IMR-90 (cell line): Measurements from ENCODE around the gene CD6. TPM values are rescaled to one million over a fixed set of nuclear protein-coding genes. Genes with fewer than 3 reads are reported as not detected.

Source experiments
- ATAC-seq: fragments of 200-7000 bp; cut with Tn5 transposase; 2 replicates; pipeline ENCODE4 v1.9.1; 2020; ENCODE audit warnings: low read depth, mild to moderate bottlenecking, moderate library complexity
- BruUV-seq: library from RNA; stranded (reverse); fragments of 400-500 nt; replicated peaks from 2 replicates; lab custom pipeline; 2021; lab: Mats Ljungman, UMichigan
- CTCF ChIA-PET: fragments of 300-600 bp; formaldehyde crosslinking; extraction: SDS; loops from one replicate; lab custom pipeline; 2021; ENCODE audit warnings: antibody characterized with exemption; lab: Yijun Ruan, JAX
- POLR2A ChIA-PET: fragments of 300-600 bp; sonication (Branson Sonifier 250); formaldehyde crosslinking; loops from one replicate; lab custom pipeline; 2022; ENCODE audit warnings: antibody characterized with exemption; ENCODE audit not compliant: unreplicated experiment; lab: Charles Lee
- DNase-seq: peaks from one replicate; pipeline ENCODE4 v3.0.0; 2013
- H2AFZ ChIP-seq: replicated peaks from 2 replicates; pipeline ENCODE3; 2013; ENCODE audit warnings: low read length, mild to moderate bottlenecking; ENCODE audit not compliant: poor library complexity
- H2AK5ac ChIP-seq: 2 replicates; pipeline ENCODE4 v1.6.1; 2013; ENCODE audit warnings: low read depth, low read length, inconsistent platforms
- H2AK9ac ChIP-seq: replicated peaks from 2 replicates; pipeline ENCODE3; 2013; ENCODE audit warnings: mild to moderate bottlenecking, low read depth, low read length, moderate library complexity; ENCODE audit not compliant: poor library complexity
- H2BK120ac ChIP-seq: 2 replicates; pipeline ENCODE4 v1.6.1; 2013; ENCODE audit warnings: low read depth, low read length, inconsistent platforms
- H2BK15ac ChIP-seq: 3 replicates; pipeline ENCODE4 v1.6.1; 2013; ENCODE audit warnings: low read depth, low read length, inconsistent platforms
- H2BK20ac ChIP-seq: 2 replicates; pipeline ENCODE4 v1.6.1; 2013; ENCODE audit warnings: low read depth, mild to moderate bottlenecking, inconsistent platforms, low read length, moderate library complexity
- H2BK5ac ChIP-seq: 2 replicates; pipeline ENCODE4 v1.6.1; 2013; ENCODE audit warnings: mild to moderate bottlenecking, low read depth, low read length, inconsistent platforms; ENCODE audit not compliant: poor library complexity, severe bottlenecking
- H3K14ac ChIP-seq: replicated peaks from 2 replicates; pipeline ENCODE4 v1.6.1; 2013; ENCODE audit warnings: low read depth, low read length, inconsistent platforms
- H3K18ac ChIP-seq: 2 replicates; pipeline ENCODE4 v1.6.1; 2013; ENCODE audit warnings: low read depth, low read length, control low read depth
- H3K23ac ChIP-seq: 2 replicates; pipeline ENCODE4 v1.6.1; 2013; ENCODE audit warnings: low read depth, low read length, inconsistent platforms
- H3K27ac ChIP-seq: 2 replicates; pipeline ENCODE4 v1.5.1; 2013; ENCODE audit warnings: mild to moderate bottlenecking, control low read depth, low read length; ENCODE audit not compliant: insufficient read depth
- H3K27me3 ChIP-seq: 2 replicates; pipeline ENCODE4 v1.6.1; 2013; ENCODE audit warnings: low read length; ENCODE audit not compliant: control insufficient read depth, insufficient read depth
- H3K36me3 ChIP-seq: 2 replicates; pipeline ENCODE4 v1.6.1; 2013; ENCODE audit warnings: low read length, mixed read lengths; ENCODE audit not compliant: control insufficient read depth, insufficient read depth
- H3K4ac ChIP-seq: 2 replicates; pipeline ENCODE4 v1.6.1; 2013; ENCODE audit warnings: low read depth, low read length, inconsistent platforms
- H3K4me1 ChIP-seq: 2 replicates; pipeline ENCODE4 v1.6.1; 2013; ENCODE audit warnings: low read length, mixed read lengths; ENCODE audit not compliant: control insufficient read depth, insufficient read depth
- H3K4me2 ChIP-seq: 2 replicates; pipeline ENCODE4 v1.6.1; 2013; ENCODE audit warnings: low read depth, mild to moderate bottlenecking, control low read depth, low read length, moderate library complexity
- H3K4me3 ChIP-seq: 2 replicates; pipeline ENCODE4 v1.5.1; 2013; ENCODE audit warnings: low read depth, mild to moderate bottlenecking, control low read depth, low read length, moderate library complexity; ENCODE audit not compliant: insufficient read depth
- H3K56ac ChIP-seq: 2 replicates; pipeline ENCODE4 v1.6.1; 2013; ENCODE audit warnings: low read length, inconsistent platforms; ENCODE audit not compliant: insufficient read depth; ENCODE audit errors: extremely low read depth
- H3K79me1 ChIP-seq, 2 experiments: 2 replicates each; pipeline ENCODE4 v1.6.1; 2013; ENCODE audit warnings: low read length in 2 of 2, inconsistent platforms in 1 of 2, low read depth in 1 of 2
- H3K9ac ChIP-seq: 2 replicates; pipeline ENCODE4 v1.6.1; 2013; ENCODE audit warnings: low read depth, low read length, control low read depth
- H3K9me1 ChIP-seq: 2 replicates; pipeline ENCODE4 v1.6.1; 2013; ENCODE audit warnings: low read length, inconsistent platforms; ENCODE audit not compliant: insufficient read depth
- H3K9me3 ChIP-seq: 2 replicates; pipeline ENCODE4 v1.6.1; 2013; ENCODE audit warnings: low read length; ENCODE audit not compliant: control insufficient read depth, insufficient read depth
- H4K20me1 ChIP-seq: 2 replicates; pipeline ENCODE4 v1.6.1; 2013; ENCODE audit warnings: low read length, inconsistent platforms; ENCODE audit not compliant: insufficient read depth
- H4K5ac ChIP-seq: 2 replicates; pipeline ENCODE4 v1.6.1; 2013; ENCODE audit warnings: mild to moderate bottlenecking, low read depth, low read length, control low read depth
- H4K8ac ChIP-seq, 2 experiments: 2 replicates each; pipeline ENCODE4 v1.6.1; 2013; ENCODE audit warnings: low read depth in 2 of 2, low read length in 2 of 2, control low read depth in 1 of 2, inconsistent platforms in 1 of 2
- H4K91ac ChIP-seq: 2 replicates; pipeline ENCODE4 v1.6.1; 2013; ENCODE audit warnings: low read depth, low read length, inconsistent platforms; ENCODE audit not compliant: insufficient read depth
- BHLHE40 ChIP-seq: fragments of 150-350 bp; IDR thresholded peaks from 2 replicates; pipeline ENCODE4 v1.6.1; 2016; ENCODE audit warnings: mild to moderate bottlenecking, low read depth, low read length
- CEBPB ChIP-seq: IDR thresholded peaks from 2 replicates; pipeline ENCODE4 v1.6.1; 2012; ENCODE audit warnings: low read depth, low read length, improper control_type of control experiment
- CHD1 ChIP-seq: IDR thresholded peaks from 2 replicates; pipeline ENCODE4 v1.6.1; 2012; ENCODE audit warnings: low read depth, low read length, improper control_type of control experiment
- ELK1 ChIP-seq: fragments of 150-350 bp; IDR thresholded peaks from 2 replicates; pipeline ENCODE4 v1.6.1; 2016; ENCODE audit warnings: low read depth, mild to moderate bottlenecking, low read length, moderate library complexity, borderline replicate concordance
- FOS ChIP-seq: fragments of 150-350 bp; IDR thresholded peaks from 2 replicates; pipeline ENCODE4 v1.6.1; 2016; ENCODE audit warnings: low read depth, low read length
- MAFK ChIP-seq: IDR thresholded peaks from 2 replicates; pipeline ENCODE4 v1.6.1; 2012; ENCODE audit warnings: low read depth, low read length, improper control_type of control experiment
- MAZ ChIP-seq: IDR thresholded peaks from 2 replicates; pipeline ENCODE4 v1.6.1; 2012; ENCODE audit warnings: low read depth, mild to moderate bottlenecking, low read length, improper control_type of control experiment, moderate library complexity, borderline replicate concordance
- MXI1 ChIP-seq: IDR thresholded peaks from 2 replicates; pipeline ENCODE4 v1.6.1; 2012; ENCODE audit warnings: low read depth, mild to moderate bottlenecking, low read length, moderate library complexity, borderline replicate concordance
- NFE2L2 ChIP-seq: fragments of 150-350 bp; IDR thresholded peaks from 2 replicates; pipeline ENCODE4 v1.6.1; 2016; ENCODE audit warnings: low read depth, mild to moderate bottlenecking, low read length
- POLR2A ChIP-seq: IDR thresholded peaks from 2 replicates; pipeline ENCODE4 v1.6.1; 2012; ENCODE audit warnings: mild to moderate bottlenecking, low read depth, low read length
- RAD21 ChIP-seq: IDR thresholded peaks from 2 replicates; pipeline ENCODE4 v1.6.1; 2012; ENCODE audit warnings: low read length, improper control_type of control experiment
- RCOR1 ChIP-seq: IDR thresholded peaks from 2 replicates; pipeline ENCODE4 v1.6.1; 2012; ENCODE audit warnings: mild to moderate bottlenecking, low read length, improper control_type of control experiment; ENCODE audit not compliant: insufficient replicate concordance
- RFX5 ChIP-seq: IDR thresholded peaks from 2 replicates; pipeline ENCODE4 v1.8.0; 2012; ENCODE audit warnings: low read depth, mild to moderate bottlenecking, low read length, moderate library complexity
- SMC3 ChIP-seq: fragments of 150-350 bp; IDR thresholded peaks from 2 replicates; pipeline ENCODE4 v1.6.1; 2016; ENCODE audit warnings: low read depth, mild to moderate bottlenecking, antibody characterized with exemption, low read length, moderate library complexity
- USF2 ChIP-seq: fragments of 150-350 bp; IDR thresholded peaks from 2 replicates; pipeline ENCODE4 v1.6.1; 2017; ENCODE audit warnings: mild to moderate bottlenecking, antibody characterized with exemption, low read length, low read depth
- WGBS, 2 experiments: methylation state at CpG; one replicate each; pipeline versions ENCODE4 v1.1.5 to v1.1.7; 2013; ENCODE audit warnings: missing lambda C conversion rate in 2 of 2; ENCODE audit not compliant: insufficient read length in 1 of 2; ENCODE audit errors: extremely low coverage in 2 of 2; 5-methylcytosine and 5-hydroxymethylcytosine counted together
- dilution Hi-C: fragments of 300-500 bp; cut with HindIII; formaldehyde crosslinking; loops from one replicate; pipeline ENCODE4 v1.14.3; 2018; ENCODE audit warnings: low sequenced_read_pairs; ENCODE audit not compliant: unreplicated experiment
- in situ Hi-C: fragments of 300-500 bp; cut with MboI; formaldehyde crosslinking; loops from 3 replicates; pipeline ENCODE4 v1.14.3; 2019; ENCODE audit warnings: low sequenced_read_pairs, inconsistent platforms, mixed read lengths
- intact Hi-C: fragments of 100-400 bp; cut with micrococcal nuclease; formaldehyde crosslinking; loops from 2 replicates; pipeline ENCODE4 v1.10.0; 2022
- polyA plus RNA-seq, 3 experiments: library from polyadenylated mRNA; depleted of rRNA; stranded (reverse); fragments of >200 nt; gene quantifications; 2 replicates each; pipeline ENCODE4 v1.2.3, GENCODE V29; 2012; ENCODE audit warnings: low replicate concordance in 1 of 3
- total RNA-seq: library from RNA; depleted of rRNA; stranded (reverse); fragments of >200 nt; gene quantifications from 2 replicates; pipeline ENCODE4 v1.2.3, GENCODE V29; 2012
- TF ChIP-seq, protein P1 (sequence below): conservative IDR thresholded peaks from 2 replicates; pipeline ENCODE4 v1.5.1; 2012; ENCODE audit warnings: mild to moderate bottlenecking, low read depth, low read length, improper control_type of control experiment

The CD6 gene
- total and polyA plus RNA-seq, 2 of the 4 experiments (the other 2 are of a cell fraction), result not detected

DNA sequence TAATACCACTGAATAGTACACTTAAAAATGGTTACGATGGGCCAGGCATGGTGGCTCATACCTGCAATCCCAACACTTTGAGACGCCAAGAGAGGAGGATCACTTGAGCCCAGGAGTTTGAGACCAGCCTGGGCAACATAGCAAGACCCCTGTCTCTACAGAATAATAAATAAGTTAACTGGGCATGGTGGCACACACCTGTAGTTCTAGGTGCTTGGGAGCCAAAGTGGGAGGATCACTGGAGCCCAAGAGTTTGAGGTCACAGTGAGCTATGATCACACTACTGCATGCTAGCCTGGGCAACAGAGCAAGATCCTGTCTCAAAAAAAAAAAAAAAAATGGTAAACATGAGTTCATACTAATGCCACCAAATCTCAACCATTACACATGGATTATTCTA is 61.3 kb downstream of the CD6 start:
- peaks cover 29% of the 10 kb centered on the region for H3K27me3 ChIP-seq
- in situ Hi-C loops (no loop called here), dilution Hi-C loops (no loop called here), intact Hi-C loops (no loop called here)
- no peaks in the 10 kb centered on the region for H3K9me3 ChIP-seq
- H2BK120ac ChIP-seq, result no peak overlapping the region
- H2BK5ac ChIP-seq, result no peak overlapping the region
- H2BK15ac ChIP-seq, result no peak overlapping the region
- H2AK9ac ChIP-seq, result no peak overlapping the region
- no peak overlapping the region for H4K8ac ChIP-seq
- no peak overlapping the region for H2AFZ ChIP-seq
- H3K56ac ChIP-seq, result no peak overlapping the region
- H3K14ac ChIP-seq, result no peak overlapping the region
- no peak overlapping the region for H2AK5ac ChIP-seq
- no CpG with 5 or more reads among the region's 2 CpGs for WGBS, 2 experiments
- H4K5ac ChIP-seq, result no peak overlapping the region
- no peak overlapping the region for H3K4me3 ChIP-seq
- no peaks in the 10 kb centered on the region for H3K79me1 ChIP-seq
- H4K91ac ChIP-seq, result no peak overlapping the region
- no peak overlapping the region for H3K27ac ChIP-seq
- H3K36me3 ChIP-seq, result no peaks in the 10 kb centered on the region
- H3K9me1 ChIP-seq, result no peaks in the 10 kb centered on the region
- no peak overlapping the region for H3K23ac ChIP-seq
- CTCF ChIA-PET, result no interaction called here
- no peaks in the 10 kb centered on the region for H4K20me1 ChIP-seq
- no peak for TF ChIP-seq RCOR1
- no peak for TF ChIP-seq FOS
- TF ChIP-seq USF2, result no peak
- TF ChIP-seq, protein P1, sequence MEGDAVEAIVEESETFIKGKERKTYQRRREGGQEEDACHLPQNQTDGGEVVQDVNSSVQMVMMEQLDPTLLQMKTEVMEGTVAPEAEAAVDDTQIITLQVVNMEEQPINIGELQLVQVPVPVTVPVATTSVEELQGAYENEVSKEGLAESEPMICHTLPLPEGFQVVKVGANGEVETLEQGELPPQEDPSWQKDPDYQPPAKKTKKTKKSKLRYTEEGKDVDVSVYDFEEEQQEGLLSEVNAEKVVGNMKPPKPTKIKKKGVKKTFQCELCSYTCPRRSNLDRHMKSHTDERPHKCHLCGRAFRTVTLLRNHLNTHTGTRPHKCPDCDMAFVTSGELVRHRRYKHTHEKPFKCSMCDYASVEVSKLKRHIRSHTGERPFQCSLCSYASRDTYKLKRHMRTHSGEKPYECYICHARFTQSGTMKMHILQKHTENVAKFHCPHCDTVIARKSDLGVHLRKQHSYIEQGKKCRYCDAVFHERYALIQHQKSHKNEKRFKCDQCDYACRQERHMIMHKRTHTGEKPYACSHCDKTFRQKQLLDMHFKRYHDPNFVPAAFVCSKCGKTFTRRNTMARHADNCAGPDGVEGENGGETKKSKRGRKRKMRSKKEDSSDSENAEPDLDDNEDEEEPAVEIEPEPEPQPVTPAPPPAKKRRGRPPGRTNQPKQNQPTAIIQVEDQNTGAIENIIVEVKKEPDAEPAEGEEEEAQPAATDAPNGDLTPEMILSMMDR, result no peak
- TF ChIP-seq POLR2A, result no peak
- no peak for TF ChIP-seq RAD21
- TF ChIP-seq CHD1, result no peak
- TF ChIP-seq BHLHE40, result no peak
- no peak for TF ChIP-seq RFX5
- no peak for TF ChIP-seq CEBPB
- no peak for TF ChIP-seq SMC3
- no peak for TF ChIP-seq MAZ
- TF ChIP-seq MAFK, result no peak
- no peak for TF ChIP-seq ELK1
- no peak for TF ChIP-seq MXI1
- TF ChIP-seq NFE2L2, result no peak
- H3K9ac ChIP-seq, result no peak overlapping the region
- BruUV-seq, result no TSS peak
- H3K18ac ChIP-seq, result no peak overlapping the region
- ATAC-seq (no peak), DNase-seq (no peak)
- POLR2A ChIA-PET, result no interaction called here
- H3K4ac ChIP-seq, result no peak overlapping the region
- H2BK20ac ChIP-seq, result no peak overlapping the region
- H3K4me2 ChIP-seq, result no peak overlapping the region
- no peaks in the 10 kb centered on the region for H3K4me1 ChIP-seq
